Spleen (tissue), 7 donors: Measurements from ENCODE around the gene HES1.

Experiments used
- POLR2AphosphoS5 ChIP-seq, 3 donors: sonication (generic); formaldehyde crosslinking; IDR thresholded peaks; one replicate each; pipeline ENCODE4 v1.5.1; 2017; ENCODE audit warnings: antibody characterized with exemption in 3 of 3
- TF ChIP-seq, protein P1 (sequence below), 11 experiments: fragments of 200-600 bp in 7 of 11; fragments of 450-650 bp in 4 of 11; sonication (generic) in 4 of 11; IDR thresholded peaks in 8 of 11; conservative IDR thresholded peaks in 3 of 11; 1 replicate in 7 of 11; 2 replicates in 4 of 11; pipeline versions ENCODE4 v1.4.0 to v1.8.0; 2016 to 2021; ENCODE audit warnings: antibody characterized with exemption in 11 of 11, inconsistent platforms in 4 of 11, mild to moderate bottlenecking in 1 of 11
- donor health status: DM: no; HTN: no; CAD: no; lungs with moderate emphysema.
- donor health status: DM: no; HTN: no; CAD: no.
- donor health status: DM: no; HTN: no; CAD: no.

DNA sequence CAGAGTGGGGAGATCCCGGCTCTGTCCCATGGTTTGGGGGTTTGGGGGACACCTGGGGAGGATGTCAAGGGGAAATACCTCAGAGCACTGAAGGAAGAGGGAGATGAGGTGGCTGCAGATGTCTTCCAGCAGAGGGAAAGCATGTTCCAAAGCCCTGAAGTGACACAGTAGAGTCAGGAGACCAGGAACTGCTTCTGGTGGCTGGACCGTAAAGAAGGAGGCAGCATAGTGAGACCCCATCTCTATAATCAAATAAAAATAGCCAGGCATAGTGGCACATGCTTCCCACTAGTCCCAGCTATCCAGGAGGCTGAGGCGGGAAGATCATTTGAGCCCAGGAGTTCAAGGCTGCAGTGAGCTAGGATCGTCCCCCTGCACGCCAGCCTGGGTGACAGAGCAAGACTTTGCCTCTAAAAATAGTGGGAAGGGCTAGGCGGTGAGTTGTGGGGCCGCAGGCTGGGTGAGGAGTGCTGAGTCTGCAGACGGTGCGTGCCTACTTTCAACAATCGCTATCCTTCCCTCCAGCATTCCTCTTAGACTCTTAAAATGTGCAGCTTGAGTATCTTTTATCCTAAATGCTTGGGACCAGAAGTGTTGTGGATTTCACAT lies 26.2 kb downstream of the HES1 start:
- no peak for TF ChIP-seq POLR2AphosphoS5 (IDR thresholded peaks at IDR 0.05)
- TF ChIP-seq, protein P1, sequence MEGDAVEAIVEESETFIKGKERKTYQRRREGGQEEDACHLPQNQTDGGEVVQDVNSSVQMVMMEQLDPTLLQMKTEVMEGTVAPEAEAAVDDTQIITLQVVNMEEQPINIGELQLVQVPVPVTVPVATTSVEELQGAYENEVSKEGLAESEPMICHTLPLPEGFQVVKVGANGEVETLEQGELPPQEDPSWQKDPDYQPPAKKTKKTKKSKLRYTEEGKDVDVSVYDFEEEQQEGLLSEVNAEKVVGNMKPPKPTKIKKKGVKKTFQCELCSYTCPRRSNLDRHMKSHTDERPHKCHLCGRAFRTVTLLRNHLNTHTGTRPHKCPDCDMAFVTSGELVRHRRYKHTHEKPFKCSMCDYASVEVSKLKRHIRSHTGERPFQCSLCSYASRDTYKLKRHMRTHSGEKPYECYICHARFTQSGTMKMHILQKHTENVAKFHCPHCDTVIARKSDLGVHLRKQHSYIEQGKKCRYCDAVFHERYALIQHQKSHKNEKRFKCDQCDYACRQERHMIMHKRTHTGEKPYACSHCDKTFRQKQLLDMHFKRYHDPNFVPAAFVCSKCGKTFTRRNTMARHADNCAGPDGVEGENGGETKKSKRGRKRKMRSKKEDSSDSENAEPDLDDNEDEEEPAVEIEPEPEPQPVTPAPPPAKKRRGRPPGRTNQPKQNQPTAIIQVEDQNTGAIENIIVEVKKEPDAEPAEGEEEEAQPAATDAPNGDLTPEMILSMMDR (IDR thresholded peaks at IDR 0.05 in 8 of 11, conservative IDR thresholded peaks at IDR 0.05 in 3 of 11), result no peak
